Measurements from ENCODE around the gene TMEM221. TPM values are rescaled to one million over a fixed set of nuclear protein-coding genes. Genes with fewer than 3 reads are reported as not detected.

The TMEM221 gene
- total RNA-seq, 1 experiment from 2014 or later: 0.39 TPM

DNA sequence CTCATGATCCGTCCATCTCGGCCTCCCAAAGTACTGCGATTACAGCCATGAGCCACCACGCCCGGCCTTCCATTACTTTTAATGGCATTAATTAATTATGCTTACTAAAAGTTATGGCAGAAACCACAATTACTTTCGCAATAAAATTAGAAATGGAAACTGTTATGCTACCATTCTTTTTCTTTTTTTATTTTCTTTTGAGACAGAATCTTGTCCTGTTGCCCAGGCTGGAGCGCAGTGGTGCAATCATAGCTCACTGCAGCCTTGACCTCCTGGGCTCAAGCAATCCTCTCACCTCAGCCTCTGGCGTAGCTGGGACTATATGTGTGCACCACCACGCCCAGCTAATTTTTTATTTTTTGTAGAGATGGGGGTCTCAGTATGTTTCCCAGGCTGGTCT, 38.5 kb downstream of the TMEM221 start:
- ChIA-PET POLR2A (no interaction called here), CTCF (interaction anchor here (0.6 kb wide), 1 partner anchor 415 kb away, joined by 11 read pairs; no protein-coding TSS in a partner anchor)
- ATAC-seq (no peak), DNase-seq (ENCODE audit: low read depth, low spot score) (no peak)
- Histone ChIP-seq H3K36me3 (ENCODE audit: control insufficient read depth, insufficient read depth, low read length) (no peaks in the 10 kb centered on the region), H3K4me1 (ENCODE audit: control insufficient read depth, insufficient read depth, low read length) (peaks cover 12% of the 10 kb centered on the region; the same call in 1 of the 2 replicates), H3K9me3 (ENCODE audit: control insufficient read depth, insufficient read depth, low read depth, low read length) (no peaks in the 10 kb centered on the region), H3K4me3 (ENCODE audit: low read depth in 2 of 2, low read length in 2 of 2) (no peak overlapping the region), H3K27me3 (ENCODE audit: control insufficient read depth, insufficient read depth, low read length) (no peaks in the 10 kb centered on the region), H3K27ac (ENCODE audit: low read length) (no peak overlapping the region)
- BruUV-seq (replicated peaks): no TSS peak
- in situ Hi-C loops (cut with HindIII; ENCODE audit: low pct_unique_long_range_greater_than_20kb, low sequenced_read_pairs) (no loop called here), intact Hi-C loops (cut with micrococcal nuclease; ENCODE audit: unreplicated experiment) (no loop called here)
- TF ChIP-seq TCF7L2 (IDR thresholded peaks at IDR 0.05; ENCODE audit: low read depth, low read length) (no peak), REST (IDR thresholded peaks at IDR 0.05; ENCODE audit: insufficient read depth in 1 of 2, low read depth in 2 of 2, low read length in 1 of 2) (no peak), SIN3A (IDR thresholded peaks at IDR 0.05; ENCODE audit: borderline replicate concordance, insufficient read depth, low read depth, low read length) (no peak), CTCF (IDR thresholded peaks at IDR 0.05) (no peak), POLR2AphosphoS5 (IDR thresholded peaks at IDR 0.05; ENCODE audit: low read depth, low read length) (no peak)

DNA sequence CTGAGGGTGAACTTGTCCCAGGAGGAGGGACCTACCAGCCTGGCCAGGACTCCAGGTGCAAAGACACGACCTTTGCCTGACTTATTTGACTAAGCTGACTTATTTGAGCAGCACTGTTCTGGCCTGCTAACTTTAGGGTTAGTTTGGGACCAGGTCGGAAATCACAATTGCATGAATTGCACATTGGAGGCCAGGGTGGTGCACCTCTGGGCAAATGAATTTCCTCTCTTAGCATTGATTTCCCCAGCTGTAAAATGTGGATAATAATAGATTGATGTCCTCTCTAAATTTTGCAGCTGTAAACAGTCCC, 41.6 kb downstream of the TMEM221 start:
- POLR2A ChIA-PET: interaction anchor here (0.6 kb wide), 1 partner anchor 13 kb away, joined by 3 read pairs; no protein-coding TSS in a partner anchor
- TF ChIP-seq TCF7L2 (IDR thresholded peaks at IDR 0.05; ENCODE audit: low read depth, low read length): no peak
- no peak for TF ChIP-seq SIN3A (IDR thresholded peaks at IDR 0.05; ENCODE audit: borderline replicate concordance, insufficient read depth, low read depth, low read length)
- no peak for TF ChIP-seq CTCF (IDR thresholded peaks at IDR 0.05)
- TF ChIP-seq POLR2AphosphoS5 (IDR thresholded peaks at IDR 0.05; ENCODE audit: low read depth, low read length): no peak
- TF ChIP-seq REST (IDR thresholded peaks at IDR 0.05; ENCODE audit: insufficient read depth in 1 of 2, low read depth in 2 of 2, low read length in 1 of 2): no peak
- in situ Hi-C loops (cut with HindIII; ENCODE audit: low pct_unique_long_range_greater_than_20kb, low sequenced_read_pairs) (no loop called here), intact Hi-C loops (cut with micrococcal nuclease; ENCODE audit: unreplicated experiment) (no loop called here)
- H3K9me3 ChIP-seq (ENCODE audit: control insufficient read depth, insufficient read depth, low read depth, low read length): no peaks in the 10 kb centered on the region
- H3K27ac ChIP-seq (ENCODE audit: low read length): peak overlapping the region; percentile 77
- ATAC-seq: peak; percentile 32; the same call in 1 of the 2 replicates
- peak overlapping the region; percentile 8 to 39; a peak in 3 of 4 replicates for H3K4me3 ChIP-seq (ENCODE audit: low read depth in 2 of 2, low read length in 2 of 2)
- no peaks in the 10 kb centered on the region for H3K36me3 ChIP-seq (ENCODE audit: control insufficient read depth, insufficient read depth, low read length)
- CTCF ChIA-PET: interaction anchor here (0.5 kb wide), 1 partner anchor 9 kb away, joined by 5 read pairs; no protein-coding TSS in a partner anchor
- peaks cover 12% of the 10 kb centered on the region; the same call in 1 of the 2 replicates for H3K4me1 ChIP-seq (ENCODE audit: control insufficient read depth, insufficient read depth, low read length)
- H3K27me3 ChIP-seq (ENCODE audit: control insufficient read depth, insufficient read depth, low read length): no peaks in the 10 kb centered on the region
- no TSS peak for BruUV-seq (replicated peaks)
- no peak for DNase-seq (ENCODE audit: low read depth, low spot score)
